DMS53 treated with DMSO at 0.1 percent for 48 hours (cell line): ENCODE measurements around the gene RALGAPA1.

Experiments
- DNase-seq: peaks from one replicate; lab custom pipeline; 2025; ENCODE audit not compliant: unreplicated experiment; lab: John Stamatoyannopoulos, UW

RALGAPA1 gene

DNA sequence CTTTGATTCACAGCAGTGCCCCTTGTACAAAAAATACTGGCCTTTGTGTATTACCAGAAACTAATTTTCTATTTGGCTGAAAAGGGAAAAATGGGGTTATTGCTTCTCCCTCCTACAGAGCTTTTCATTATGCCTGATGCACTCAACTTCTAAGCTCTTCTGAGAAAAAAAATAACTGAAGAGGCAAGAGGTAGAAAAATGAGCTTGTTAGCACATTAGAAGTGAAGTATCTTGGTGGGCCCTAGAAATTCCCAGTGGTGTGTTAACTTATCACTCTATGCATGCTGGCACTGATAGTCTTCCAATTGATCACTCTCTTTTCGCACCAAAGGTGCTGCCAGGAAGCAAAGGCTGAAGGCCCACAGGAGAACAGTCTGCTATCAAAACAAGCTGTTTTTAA lies 258.0 kb downstream of the RALGAPA1 start:
- DNase-seq: no peak

DNA sequence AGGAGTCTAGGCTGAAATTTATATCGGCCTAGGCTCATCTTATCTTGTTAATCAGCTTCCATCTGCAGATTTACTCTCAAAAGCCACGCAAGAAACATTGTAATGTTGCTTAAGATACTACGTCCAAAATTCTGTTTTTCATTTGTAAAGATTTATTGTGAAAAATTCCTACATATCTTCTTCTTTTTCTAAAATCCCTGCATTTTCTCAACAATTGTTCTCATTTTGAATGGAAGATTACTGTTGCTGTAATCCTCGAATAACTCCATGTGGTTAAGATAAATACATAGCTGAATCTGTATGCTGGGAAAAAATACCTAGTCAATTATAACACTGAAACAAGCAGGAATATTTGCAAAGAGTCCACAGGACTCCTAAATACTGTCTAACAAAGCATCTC lies 259.5 kb downstream of the RALGAPA1 start:
- no peak for DNase-seq

DNA sequence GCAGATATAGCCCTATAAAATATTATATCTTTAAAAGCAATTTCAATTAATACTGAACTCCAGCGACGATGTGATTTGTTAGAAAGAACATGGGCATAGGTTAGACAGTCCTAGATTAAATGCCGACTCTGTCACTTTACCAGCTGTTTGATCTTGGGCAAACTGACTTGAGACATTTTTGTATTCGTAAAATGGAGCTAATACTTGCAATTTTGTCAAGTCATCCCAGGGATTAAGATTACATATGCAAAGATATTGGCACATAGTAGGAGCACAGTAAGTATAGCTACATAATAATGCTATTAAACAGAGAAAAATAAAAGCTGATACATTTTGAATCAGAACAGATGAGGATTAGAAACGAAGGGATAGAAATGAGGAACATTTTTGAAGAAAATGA lies 266.1 kb downstream of the RALGAPA1 start:
- no peak for DNase-seq

DNA sequence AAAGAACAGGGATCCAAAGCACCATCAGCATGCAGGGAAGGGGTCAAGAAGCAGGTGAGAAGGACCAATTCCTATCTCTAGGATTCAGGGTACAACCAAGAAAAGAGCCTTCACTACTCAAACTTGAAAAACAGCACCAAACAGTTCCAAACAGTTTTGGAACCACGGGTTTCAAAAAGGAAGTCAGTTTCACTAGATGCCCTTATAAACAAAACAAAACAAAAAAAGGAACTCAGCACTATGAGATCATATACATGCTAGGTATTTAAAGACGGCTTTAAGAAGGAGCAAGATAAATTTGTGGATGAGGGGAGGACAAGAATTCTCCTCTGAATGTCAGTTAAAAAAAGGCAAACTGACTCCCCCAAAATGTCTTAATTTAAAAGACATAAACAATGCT lies 269.1 kb downstream of the RALGAPA1 start:
- DNase-seq: no peak

DNA sequence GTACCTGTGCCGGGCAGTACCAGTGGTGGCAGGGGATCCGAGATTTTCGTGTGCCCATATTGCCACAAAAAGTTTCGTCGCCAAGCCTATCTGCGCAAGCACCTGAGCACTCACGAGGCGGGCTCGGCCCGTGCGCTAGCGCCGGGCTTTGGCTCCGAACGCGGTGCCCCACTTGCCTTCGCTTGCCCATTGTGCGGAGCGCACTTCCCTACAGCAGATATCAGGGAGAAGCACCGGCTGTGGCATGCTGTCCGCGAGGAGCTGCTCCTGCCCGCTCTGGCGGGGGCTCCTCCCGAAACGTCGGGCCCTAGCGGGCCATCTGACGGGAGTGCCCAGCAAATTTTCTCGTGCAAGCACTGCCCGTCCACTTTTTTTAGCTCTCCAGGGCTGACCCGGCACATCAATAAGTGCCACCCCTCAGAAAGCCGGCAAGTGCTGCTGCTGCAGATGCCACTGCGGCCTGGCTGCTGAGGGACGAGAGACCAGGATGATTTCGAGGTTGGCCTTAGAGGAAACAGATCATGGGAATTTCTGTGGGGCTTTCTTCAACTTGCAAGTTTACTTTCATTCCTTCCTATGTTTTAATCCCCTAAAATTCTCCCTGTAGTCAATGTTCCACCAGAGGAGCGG lies 273.5 kb downstream of the RALGAPA1 start:
- no peak for DNase-seq

DNA sequence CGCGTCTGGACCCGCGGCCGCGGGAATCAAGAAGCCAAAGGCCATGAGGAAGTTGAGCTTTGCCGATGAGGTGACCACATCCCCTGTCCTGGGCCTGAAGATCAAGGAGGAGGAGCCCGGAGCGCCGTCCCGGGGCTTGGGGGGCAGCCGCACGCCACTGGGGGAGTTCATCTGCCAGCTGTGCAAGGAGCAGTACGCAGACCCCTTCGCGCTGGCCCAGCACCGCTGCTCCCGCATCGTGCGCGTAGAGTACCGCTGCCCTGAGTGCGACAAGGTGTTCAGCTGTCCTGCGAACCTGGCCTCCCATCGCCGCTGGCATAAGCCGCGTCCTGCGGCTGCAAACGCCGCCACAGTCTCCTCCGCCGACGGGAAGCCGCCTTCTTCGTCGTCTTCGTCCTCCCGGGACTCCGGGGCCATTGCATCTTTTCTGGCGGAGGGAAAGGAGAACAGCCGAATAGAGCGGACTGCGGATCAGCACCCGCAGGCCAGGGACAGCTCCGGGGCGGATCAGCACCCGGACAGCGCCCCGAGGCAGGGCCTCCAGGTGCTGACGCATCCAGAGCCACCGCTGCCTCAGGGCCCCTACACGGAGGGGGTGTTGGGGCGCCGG lies 274.1 kb downstream of the RALGAPA1 start:
- DNase-seq: peak; percentile 29

DNA sequence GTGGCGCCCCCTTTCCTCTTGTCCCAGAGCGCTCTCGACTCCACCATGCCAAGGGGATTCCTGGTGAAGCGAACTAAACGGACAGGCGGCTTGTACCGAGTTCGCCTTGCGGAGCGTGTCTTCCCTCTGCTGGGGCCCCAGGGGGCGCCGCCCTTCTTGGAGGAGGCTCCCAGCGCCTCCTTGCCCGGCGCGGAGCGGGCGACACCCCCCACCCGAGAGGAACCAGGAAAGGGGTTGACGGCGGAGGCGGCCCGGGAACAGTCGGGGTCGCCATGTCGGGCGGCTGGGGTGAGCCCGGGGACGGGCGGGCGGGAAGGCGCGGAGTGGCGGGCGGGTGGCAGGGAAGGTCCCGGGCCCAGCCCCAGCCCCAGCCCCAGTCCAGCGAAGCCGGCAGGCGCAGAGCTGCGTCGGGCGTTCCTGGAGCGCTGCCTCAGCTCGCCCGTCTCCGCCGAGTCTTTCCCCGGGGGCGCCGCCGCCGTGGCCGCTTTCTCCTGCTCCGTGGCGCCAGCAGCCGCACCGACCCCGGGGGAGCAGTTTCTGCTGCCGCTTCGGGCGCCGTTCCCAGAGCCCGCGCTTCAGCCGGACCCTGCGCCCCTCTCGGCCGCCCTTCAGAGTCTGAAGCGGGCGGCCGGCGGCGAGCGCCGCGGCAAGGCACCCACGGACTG lies 274.8 kb downstream of the RALGAPA1 start:
- no peak for DNase-seq

DNA sequence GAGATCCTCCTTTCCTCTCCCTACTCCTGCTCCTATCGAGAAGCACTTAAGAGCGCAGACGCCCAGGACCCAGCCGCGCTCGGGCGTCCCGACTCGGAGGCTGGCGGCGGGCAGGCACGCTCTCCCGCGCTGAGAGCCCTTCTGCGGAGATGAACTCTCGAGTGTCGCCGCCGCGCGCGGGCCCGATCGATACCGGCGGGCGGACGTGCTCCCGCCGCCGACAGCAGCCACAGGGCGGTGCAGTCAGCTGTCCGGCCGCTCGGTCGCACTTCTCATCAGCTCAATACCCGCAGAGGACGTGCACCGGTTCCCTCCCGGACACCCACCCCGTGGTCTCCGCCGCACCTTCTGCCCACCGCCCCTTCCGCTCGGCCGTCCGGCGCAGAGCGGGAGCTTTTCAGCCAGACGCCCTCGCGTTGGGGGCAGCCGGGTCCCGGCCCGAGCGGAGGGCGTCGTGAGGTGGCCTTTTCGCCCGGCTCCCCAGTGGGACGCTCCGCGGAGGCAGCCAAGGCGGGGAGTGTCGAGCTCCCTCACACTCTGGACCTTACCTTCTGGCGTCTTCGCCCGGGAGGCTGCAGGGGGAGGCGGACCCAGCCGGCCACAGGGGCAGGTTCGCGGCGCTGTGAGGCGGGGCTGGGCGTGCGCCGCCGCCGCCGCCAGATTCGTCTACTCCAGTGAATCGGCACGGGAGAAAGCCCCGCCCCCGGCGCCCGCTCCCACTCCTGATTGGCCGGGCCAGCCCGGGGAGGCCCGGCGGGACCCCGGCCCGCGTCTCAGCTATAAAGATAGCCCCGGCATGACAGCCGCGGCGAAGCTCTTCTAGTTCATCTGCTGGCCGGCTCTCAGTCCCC lies 275.5 kb downstream of the RALGAPA1 start, which contains the start of gene INSM2:
TSS of gene INSM2 (plus strand) at position 808 of the 851 bp plus-strand sequence. CDS start 89 bp downstream, outside the sequence.
- peak; percentile 74 for DNase-seq

DNA sequence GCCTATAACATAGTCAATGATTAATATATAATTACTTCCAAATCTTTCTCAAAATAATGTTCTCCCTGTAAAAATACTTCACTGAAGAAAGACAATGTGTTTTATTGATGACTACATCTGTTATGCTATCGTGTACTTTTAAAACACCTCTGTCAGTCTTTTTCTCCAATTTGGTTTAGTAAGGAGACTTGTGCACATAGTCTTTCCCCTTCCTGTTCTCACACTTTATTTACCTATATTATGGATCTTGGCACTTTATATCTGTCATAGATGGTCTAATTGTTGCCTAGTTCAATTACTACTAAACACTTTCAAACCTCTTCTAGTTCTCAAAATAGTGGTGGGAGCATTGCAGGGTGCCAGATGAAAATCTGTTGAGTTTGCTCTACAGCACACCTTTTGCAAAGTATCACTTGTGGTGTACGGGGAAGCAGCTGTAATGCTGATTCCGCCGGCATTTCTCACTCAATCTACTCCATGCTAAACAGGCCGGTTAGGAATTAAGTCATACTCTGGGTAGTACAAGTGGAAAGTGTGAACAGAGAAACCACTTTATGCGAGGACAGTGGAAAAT lies 276.2 kb downstream of the RALGAPA1 start:
- no peak for DNase-seq

DNA sequence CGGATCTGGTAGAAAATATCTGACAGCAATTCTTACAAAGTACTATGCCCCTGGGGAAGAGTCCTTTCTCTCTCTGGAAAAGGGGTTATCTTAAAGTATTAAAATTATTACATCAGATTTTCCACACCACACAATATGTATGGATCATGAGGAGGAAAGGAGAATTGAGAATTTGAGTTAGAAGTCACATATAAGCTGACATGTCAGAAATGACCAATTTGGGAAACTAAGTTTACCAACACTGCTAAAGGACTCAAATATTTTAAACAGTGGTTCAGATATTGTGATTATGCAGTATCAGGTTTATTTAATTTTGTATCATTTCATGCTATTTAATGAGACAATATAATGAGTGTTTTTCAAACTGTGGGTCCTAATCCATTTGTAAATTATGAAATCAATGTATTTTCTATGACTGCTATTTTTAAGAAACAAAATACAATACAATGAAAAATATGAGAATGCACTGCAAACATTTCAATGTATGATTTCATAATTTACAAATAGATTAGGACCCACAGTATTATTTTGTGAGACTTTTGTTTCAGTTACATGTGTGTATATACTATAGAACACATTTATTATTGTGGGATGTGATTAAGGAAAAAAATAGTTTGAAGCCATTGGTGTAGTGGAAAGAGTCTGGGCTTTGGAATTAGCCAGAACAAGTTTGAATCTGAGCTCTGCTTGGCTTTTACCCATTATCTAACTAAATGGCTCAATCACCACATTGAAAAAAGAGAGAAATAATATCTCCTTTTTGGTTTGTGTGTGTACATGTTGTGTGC lies 276.9 kb downstream of the RALGAPA1 start:
- no peak for DNase-seq

DNA sequence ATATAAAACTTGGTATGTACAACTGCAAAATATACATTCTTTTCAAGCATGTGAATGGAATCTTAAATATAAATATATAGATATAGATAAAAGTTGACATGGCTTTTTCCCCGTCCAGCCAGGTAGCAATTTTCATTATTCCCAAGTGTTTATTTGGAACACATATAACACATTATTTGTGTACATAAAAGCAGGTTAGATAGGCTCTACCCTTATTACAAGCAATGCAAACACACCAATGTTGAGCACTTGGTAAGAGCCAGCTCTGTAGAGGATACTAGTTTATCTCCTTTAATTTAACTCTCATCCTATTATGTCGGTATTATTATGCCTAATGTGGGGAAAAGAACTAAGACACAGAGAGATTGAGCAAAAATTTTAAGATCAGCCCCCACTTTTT lies 282.1 kb downstream of the RALGAPA1 start:
- DNase-seq: no peak

DNA sequence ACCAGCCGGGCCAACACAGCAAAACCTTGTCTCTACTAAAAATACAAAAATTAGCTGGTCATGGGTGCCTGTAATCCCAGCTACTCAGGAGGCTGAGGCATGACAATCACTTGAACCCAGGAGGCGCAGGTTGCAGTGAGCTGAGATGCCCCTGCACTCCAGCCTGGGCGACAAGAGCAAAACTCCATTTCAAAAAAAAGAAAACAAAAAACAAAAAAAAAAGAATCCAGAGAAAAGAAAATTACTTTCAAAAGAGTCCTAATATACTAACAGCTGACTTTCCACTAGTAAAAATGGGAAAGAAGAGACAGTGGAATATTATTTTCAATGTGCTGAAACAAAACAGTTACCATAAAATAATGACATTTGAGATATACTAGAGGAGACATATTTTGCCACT lies 283.4 kb downstream of the RALGAPA1 start:
- no peak for DNase-seq

DNA sequence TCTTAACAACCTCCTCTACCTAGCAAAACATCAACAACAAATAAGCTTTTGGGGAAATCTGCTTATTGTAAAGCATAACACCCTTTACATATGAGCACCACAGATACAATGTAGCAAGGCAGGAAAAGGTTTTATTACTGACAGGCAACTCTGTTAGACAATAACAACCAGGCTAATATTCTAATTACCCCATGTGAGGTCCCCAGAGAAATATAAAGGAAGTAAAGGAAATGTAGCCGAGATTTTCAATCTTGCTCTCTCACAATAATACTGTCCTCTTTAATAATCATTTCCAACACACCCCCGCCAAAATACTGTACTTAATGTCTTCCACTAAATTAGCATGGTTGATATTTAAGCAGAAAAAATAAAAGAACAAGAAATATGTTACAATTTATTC lies 289.1 kb downstream of the RALGAPA1 start:
- no peak for DNase-seq

DNA sequence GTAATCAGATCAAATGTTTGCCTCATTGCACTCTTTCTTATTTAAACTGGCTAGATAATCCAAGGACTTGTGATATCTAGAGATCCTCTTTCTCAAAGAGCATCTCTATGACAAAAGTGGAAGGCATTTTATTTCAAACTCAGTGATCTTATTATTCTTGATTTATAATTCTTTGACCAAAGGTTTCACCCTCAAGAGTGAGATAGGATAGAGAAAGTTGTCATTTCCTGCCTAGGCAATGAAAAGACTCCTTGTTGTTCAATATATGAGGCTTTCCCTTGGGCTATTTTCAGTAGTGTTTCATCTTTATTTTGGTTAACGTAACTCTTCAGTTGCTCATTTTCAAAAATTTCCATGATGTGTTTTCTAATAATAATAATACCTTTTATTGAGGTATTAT lies 293.2 kb downstream of the RALGAPA1 start:
- DNase-seq: no peak

DNA sequence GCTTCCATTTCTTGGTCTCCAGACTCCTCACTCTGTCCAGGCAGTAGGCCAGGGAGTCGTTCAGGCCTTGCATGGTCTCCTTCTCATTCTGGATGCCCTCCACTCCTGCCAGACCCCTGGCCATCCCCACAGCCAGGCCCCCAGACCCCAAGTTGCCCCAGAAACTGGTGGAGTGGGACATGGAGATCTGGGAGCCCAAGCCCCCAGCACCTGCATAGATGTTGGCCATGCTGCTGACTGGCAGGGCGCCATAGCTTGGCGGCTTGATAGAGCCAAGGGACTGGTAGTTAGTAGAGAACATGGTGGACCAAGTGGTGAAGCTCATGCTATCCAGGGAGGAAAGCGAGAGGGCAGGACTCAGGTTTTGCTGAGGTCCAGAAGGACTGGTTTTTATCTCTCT lies 296.3 kb downstream of the RALGAPA1 start:
- DNase-seq: no peak

DNA sequence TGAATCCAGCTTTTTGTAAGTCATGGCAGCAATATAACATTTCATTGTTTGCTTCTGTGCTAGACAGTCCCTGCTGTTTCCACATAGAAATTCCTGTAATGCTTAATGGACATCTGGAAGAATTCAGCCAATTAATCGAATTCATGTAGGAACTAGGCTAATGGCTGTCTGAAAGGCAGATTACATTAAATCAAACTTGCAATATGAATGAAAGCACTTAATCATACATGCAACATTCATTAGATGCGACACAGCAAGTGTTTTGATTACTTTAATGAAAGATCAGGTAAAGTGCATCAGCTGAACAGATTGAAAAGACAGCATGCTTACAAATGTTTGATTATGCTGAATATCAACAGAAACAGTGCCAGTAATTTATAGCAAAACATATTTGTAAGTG lies 299.2 kb downstream of the RALGAPA1 start:
- no peak for DNase-seq

DNA sequence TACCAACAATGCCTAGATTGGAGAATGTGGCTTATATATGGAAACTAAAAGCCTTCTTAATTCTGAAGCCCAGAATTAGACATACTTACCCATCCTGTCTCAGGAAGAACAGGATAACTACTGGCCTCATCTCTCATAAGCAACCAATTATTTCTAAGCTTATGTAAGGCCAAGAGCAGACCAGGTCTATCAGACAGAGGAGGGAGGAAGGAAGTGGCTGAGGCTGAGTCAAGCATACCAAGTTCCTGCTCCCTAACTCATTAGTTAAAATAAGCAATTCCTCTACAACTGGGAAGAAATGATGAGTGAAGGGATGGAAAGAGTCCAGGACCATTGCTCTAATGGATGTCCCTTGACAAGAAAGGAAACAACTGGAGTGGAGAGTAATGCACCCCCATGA lies 302.2 kb downstream of the RALGAPA1 start:
- DNase-seq: no peak

DNA sequence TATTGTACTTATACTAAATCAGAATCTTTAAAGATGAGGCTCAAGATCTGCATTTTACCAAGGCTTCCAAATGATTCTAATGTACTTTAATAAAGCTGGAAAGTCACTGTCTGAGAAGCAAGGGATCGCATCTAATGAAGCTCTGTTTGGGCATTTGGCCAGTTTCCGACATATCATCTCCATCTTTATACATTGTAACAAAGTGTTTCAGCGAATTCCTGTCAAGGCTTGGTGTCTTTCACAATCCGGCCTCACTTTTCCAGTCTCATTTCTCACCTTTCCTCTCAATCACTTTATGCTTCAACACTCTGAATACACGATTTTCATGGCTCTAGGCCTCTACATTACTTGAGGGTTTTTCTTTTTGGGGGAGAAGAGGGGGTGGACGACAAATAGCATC lies 302.6 kb downstream of the RALGAPA1 start:
- DNase-seq: no peak

DNA sequence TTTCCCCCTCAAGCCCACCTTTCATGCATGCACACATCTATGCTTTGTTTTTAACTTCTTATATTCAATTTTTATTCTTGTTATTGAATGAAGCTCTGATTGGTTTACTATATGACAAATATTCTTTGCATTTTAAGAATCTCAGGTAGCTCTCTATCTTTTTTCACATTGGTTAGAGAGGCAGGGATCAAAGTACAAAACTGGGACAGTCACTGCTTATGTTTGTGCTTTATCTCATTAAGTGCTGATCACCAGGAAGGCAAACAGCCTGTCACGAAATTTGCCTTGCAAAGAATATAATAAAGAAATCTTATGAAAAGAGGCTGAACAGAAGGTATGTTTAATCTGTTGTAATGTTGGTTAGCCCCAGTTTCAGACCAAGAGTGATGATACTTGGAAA lies 304.8 kb downstream of the RALGAPA1 start:
- DNase-seq: peak; percentile 20

DNA sequence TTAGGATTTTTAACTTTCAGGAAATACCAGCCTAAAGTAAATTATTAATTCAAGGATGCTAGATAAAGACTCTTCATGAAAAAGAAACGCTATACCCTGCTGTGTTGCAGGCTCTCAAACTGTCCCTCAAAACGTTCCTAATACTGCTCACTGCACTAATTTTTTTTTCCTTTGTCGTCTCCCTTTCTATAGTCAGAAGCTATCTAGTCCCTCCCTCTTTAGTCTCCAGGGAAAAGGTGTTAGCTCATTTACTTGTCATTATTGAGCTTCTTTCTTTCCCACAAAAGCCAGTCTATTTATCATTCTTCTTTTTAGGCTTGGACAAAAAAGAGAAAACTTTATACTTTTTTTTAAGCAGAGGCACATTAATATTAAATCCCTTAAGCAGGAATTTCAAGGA lies 305.4 kb downstream of the RALGAPA1 start:
- no peak for DNase-seq
